ENCODE measurements around the gene ATF6. TPM values are rescaled to one million over a fixed set of nuclear protein-coding genes. Genes with fewer than 3 reads are reported as not detected.

ATF6 gene
- total and polyA plus RNA-seq, 9 of the 15 experiments (the other 6 are each of a cell fraction or from before 2014, with no cell fraction given): 11.7 to 32.4 (median 20.4) TPM

GRCh38 chr1:161766102-161766981, at the start of gene ATF6 (continued):
- TF ChIP-seq ATF6 (CRISPR knock-in tag; IDR thresholded peaks at IDR 0.05) (peak; percentile 79; the same call in 1 of the 2 replicates), CBX5 (IDR thresholded peaks at IDR 0.05; ENCODE audit: borderline replicate concordance, low read depth) (no peak), SOX6 (IDR thresholded peaks at IDR 0.05) (peak; percentile 62; the same call in 1 of the 2 replicates), ETV5 (CRISPR knock-in tag; IDR thresholded peaks at IDR 0.05; ENCODE audit: low read depth) (peak; percentile 72), IFI16 (CRISPR knock-in tag; IDR thresholded peaks at IDR 0.05) (no peak), POLR3G (IDR thresholded peaks at IDR 0.05; ENCODE audit: extremely low read depth, insufficient read length, insufficient replicate concordance) (no peak), SRSF1 (IDR thresholded peaks at IDR 0.05; ENCODE audit: low read depth, low read length) (no peak), NFE2 (IDR thresholded peaks at IDR 0.05; ENCODE audit: low read depth) (0 out of 2 replicates have a peak, but pooled peaks have one; percentile 36), FOXK2 (conservative IDR thresholded peaks at IDR 0.05 in 1 of 2, IDR thresholded peaks at IDR 0.05 in 1 of 2; ENCODE audit: low read depth in 2 of 2) (peak; percentile 68 to 83), SREBF2 (CRISPR knock-in tag; IDR thresholded peaks at IDR 0.05) (no peak), CEBPG (CRISPR knock-in tag; IDR thresholded peaks at IDR 0.05) (no peak), CEBPG (tag; conservative IDR thresholded peaks at IDR 0.05 in 1 of 2, IDR thresholded peaks at IDR 0.05 in 1 of 2) (0 out of 4 replicates have a peak, but pooled peaks of 1 of the 2 experiments have one; percentile 48), MCM2 (IDR thresholded peaks at IDR 0.05; ENCODE audit: low read depth) (no peak), ZNF668 (CRISPR knock-in tag; IDR thresholded peaks at IDR 0.05) (no peak), THRAP3 (IDR thresholded peaks at IDR 0.05; ENCODE audit: borderline replicate concordance) (no peak), MTA3 (IDR thresholded peaks at IDR 0.05; ENCODE audit: borderline replicate concordance) (peak; percentile 100), LARP7 (IDR thresholded peaks at IDR 0.05) (0 out of 2 replicates have a peak, but pooled peaks have one; percentile 67), NCOA2 (IDR thresholded peaks at IDR 0.05; ENCODE audit: partially characterized antibody in 2 of 2) (peak in 1 of 2 experiments; percentile 97), ZNF212 (CRISPR knock-in tag; IDR thresholded peaks at IDR 0.05) (0 out of 2 replicates have a peak, but pooled peaks have one; percentile 8)
- TF ChIP-seq, protein P1, sequence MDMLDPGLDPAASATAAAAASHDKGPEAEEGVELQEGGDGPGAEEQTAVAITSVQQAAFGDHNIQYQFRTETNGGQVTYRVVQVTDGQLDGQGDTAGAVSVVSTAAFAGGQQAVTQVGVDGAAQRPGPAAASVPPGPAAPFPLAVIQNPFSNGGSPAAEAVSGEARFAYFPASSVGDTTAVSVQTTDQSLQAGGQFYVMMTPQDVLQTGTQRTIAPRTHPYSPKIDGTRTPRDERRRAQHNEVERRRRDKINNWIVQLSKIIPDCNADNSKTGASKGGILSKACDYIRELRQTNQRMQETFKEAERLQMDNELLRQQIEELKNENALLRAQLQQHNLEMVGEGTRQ (CRISPR knock-in tag; IDR thresholded peaks at IDR 0.05): no peak
- TF ChIP-seq, protein P2, sequence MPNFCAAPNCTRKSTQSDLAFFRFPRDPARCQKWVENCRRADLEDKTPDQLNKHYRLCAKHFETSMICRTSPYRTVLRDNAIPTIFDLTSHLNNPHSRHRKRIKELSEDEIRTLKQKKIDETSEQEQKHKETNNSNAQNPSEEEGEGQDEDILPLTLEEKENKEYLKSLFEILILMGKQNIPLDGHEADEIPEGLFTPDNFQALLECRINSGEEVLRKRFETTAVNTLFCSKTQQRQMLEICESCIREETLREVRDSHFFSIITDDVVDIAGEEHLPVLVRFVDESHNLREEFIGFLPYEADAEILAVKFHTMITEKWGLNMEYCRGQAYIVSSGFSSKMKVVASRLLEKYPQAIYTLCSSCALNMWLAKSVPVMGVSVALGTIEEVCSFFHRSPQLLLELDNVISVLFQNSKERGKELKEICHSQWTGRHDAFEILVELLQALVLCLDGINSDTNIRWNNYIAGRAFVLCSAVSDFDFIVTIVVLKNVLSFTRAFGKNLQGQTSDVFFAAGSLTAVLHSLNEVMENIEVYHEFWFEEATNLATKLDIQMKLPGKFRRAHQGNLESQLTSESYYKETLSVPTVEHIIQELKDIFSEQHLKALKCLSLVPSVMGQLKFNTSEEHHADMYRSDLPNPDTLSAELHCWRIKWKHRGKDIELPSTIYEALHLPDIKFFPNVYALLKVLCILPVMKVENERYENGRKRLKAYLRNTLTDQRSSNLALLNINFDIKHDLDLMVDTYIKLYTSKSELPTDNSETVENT (CRISPR knock-in tag; IDR thresholded peaks at IDR 0.05): no peak
- TF ChIP-seq, protein P3, sequence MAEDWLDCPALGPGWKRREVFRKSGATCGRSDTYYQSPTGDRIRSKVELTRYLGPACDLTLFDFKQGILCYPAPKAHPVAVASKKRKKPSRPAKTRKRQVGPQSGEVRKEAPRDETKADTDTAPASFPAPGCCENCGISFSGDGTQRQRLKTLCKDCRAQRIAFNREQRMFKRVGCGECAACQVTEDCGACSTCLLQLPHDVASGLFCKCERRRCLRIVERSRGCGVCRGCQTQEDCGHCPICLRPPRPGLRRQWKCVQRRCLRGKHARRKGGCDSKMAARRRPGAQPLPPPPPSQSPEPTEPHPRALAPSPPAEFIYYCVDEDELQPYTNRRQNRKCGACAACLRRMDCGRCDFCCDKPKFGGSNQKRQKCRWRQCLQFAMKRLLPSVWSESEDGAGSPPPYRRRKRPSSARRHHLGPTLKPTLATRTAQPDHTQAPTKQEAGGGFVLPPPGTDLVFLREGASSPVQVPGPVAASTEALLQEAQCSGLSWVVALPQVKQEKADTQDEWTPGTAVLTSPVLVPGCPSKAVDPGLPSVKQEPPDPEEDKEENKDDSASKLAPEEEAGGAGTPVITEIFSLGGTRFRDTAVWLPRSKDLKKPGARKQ (CRISPR knock-in tag; IDR thresholded peaks at IDR 0.05): no peak
